Stimulated activated CD4-positive, alpha-beta T cell treated with anti-CD3 and anti-CD28 coated beads, Interleukin-1b, Interleukin-23, amount 100 ng/mL, for 1 hour (primary cell): ENCODE measurements around the gene ARHGAP22.
"Not testable (repeated sequence)": the region's sequence is repeated elsewhere in the genome, so short reads cannot be mapped to it uniquely, and the experiment has no call there.

ENCODE experiments used
- DNase-seq, 2 donors: peaks; one replicate each; pipeline ENCODE4 v3.0.0-alpha.2; 2020; ENCODE audit warnings: low read depth in 2 of 2

ARHGAP22 gene

GRCh38 chr10:48450233-48450740 is 154.6 kb downstream of the ARHGAP22 start:
- no peak for DNase-seq

- no peak for DNase-seq
These were observed 155.2 kb downstream of the ARHGAP22 start for GRCh38 chr10:48449501-48450232.

- no peak for DNase-seq
These were observed 156.1 kb downstream of the ARHGAP22 start for GRCh38 chr10:48448796-48449195.

GRCh38 chr10:48447356-48448215 is 157.3 kb downstream of the ARHGAP22 start:
- DNase-seq = no peak

GRCh38 chr10:48446785-48447184 is 158.1 kb downstream of the ARHGAP22 start:
- DNase-seq = no peak

GRCh38 chr10:48445932-48446331 is 158.9 kb downstream of the ARHGAP22 start:
- no peak for DNase-seq

GRCh38 chr10:48444861-48445841 is 159.7 kb downstream of the ARHGAP22 start:
- no peak for DNase-seq

GRCh38 chr10:48444266-48444665 is 160.6 kb downstream of the ARHGAP22 start:
- DNase-seq = no peak

GRCh38 chr10:48442809-48443177 is 162.1 kb downstream of the ARHGAP22 start:
- DNase-seq = no peak

- no peak for DNase-seq
These were observed 162.6 kb downstream of the ARHGAP22 start for GRCh38 chr10:48442090-48442808.

GRCh38 chr10:48440771-48441170 is 164.1 kb downstream of the ARHGAP22 start:
- no peak for DNase-seq

GRCh38 chr10:48439581-48440041 is 165.3 kb downstream of the ARHGAP22 start:
- DNase-seq = no peak

GRCh38 chr10:48439031-48439430 is 165.8 kb downstream of the ARHGAP22 start:
- DNase-seq = no peak

- DNase-seq = no peak
These were observed 167.3 kb downstream of the ARHGAP22 start for GRCh38 chr10:48437546-48437945.

- no peak for DNase-seq
These were observed 173.0 kb downstream of the ARHGAP22 start for GRCh38 chr10:48431871-48432270.

- no peak for DNase-seq
These were observed 174.4 kb downstream of the ARHGAP22 start for GRCh38 chr10:48430402-48430993.

GRCh38 chr10:48429309-48429708 is 175.6 kb downstream of the ARHGAP22 start:
- DNase-seq = no peak

GRCh38 chr10:48428896-48429295 is 176.0 kb downstream of the ARHGAP22 start:
- no peak for DNase-seq

- DNase-seq = no peak
These were observed 181.0 kb downstream of the ARHGAP22 start for GRCh38 chr10:48423884-48424283.

GRCh38 chr10:48421862-48422261 is 183.0 kb downstream of the ARHGAP22 start:
- DNase-seq = not testable (repeated sequence)
